Heart left ventricle (tissue), 16 donors: Measurements from ENCODE around the gene MEI1. TPM values are rescaled to one million over a fixed set of nuclear protein-coding genes. Genes with fewer than 3 reads are reported as not detected.

ENCODE experiments used
- ATAC-seq, 4 donors: fragments of 200-7000 bp; cut with Tn5 transposase; one replicate each; pipeline ENCODE4 v1.9.1; 2020 to 2022; ENCODE audit warnings: moderate library complexity in 4 of 4, mild to moderate bottlenecking in 3 of 4, moderate number of reproducible peaks in 1 of 4
- DNase-seq, 5 donors: peaks; one replicate each; pipeline ENCODE4 v3.0.0-alpha.2; 2020
- H3K27ac ChIP-seq, 12 donors: fragments of 200-600 bp; sonication (generic) in 4 of 12; one replicate each; pipeline versions ENCODE4 v1.5.0 to v1.8.0; 2016 to 2022; ENCODE audit warnings: mild to moderate bottlenecking in 2 of 12
- H3K27me3 ChIP-seq, 9 donors: fragments of 200-600 bp; sonication (generic) in 2 of 9; one replicate each; pipeline versions ENCODE4 v1.5.1 to v1.8.0; 2016 to 2022; ENCODE audit warnings: mild to moderate bottlenecking in 3 of 9
- H3K36me3 ChIP-seq, 9 donors: fragments of 200-600 bp; sonication (generic) in 2 of 9; one replicate each; pipeline versions ENCODE4 v1.5.0 to v1.8.0; 2018 to 2022; ENCODE audit warnings: mild to moderate bottlenecking in 2 of 9
- H3K4me1 ChIP-seq, 12 donors: fragments of 200-600 bp; sonication (generic) in 4 of 12; one replicate each; pipeline versions ENCODE4 v1.5.0 to v1.8.0; 2016 to 2022; ENCODE audit warnings: mild to moderate bottlenecking in 3 of 12
- H3K4me3 ChIP-seq, 12 donors: fragments of 200-600 bp; sonication (generic) in 4 of 12; one replicate each; pipeline versions ENCODE4 v1.5.0 to v1.8.0; 2017 to 2022; ENCODE audit warnings: mild to moderate bottlenecking in 9 of 12, moderate library complexity in 4 of 12
- H3K9me3 ChIP-seq, 12 donors: fragments of 200-600 bp; sonication (generic) in 4 of 12; one replicate each; pipeline versions ENCODE4 v1.5.0 to v1.8.0; 2016 to 2022; ENCODE audit warnings: mild to moderate bottlenecking in 1 of 12
- POLR2A ChIP-seq, 2 donors: fragments of 450-650 bp; IDR thresholded peaks; one replicate each; pipeline ENCODE4 v1.6.1; 2017; ENCODE audit warnings: antibody characterized with exemption in 2 of 2, mild to moderate bottlenecking in 2 of 2, moderate library complexity in 2 of 2
- WGBS, 4 donors: extraction: QIAGEN DNeasy Blood & Tissue Kit in 2 of 4; methylation state at CpG; one replicate each; pipeline versions ENCODE4 v1.1.5 to v1.1.7; 2013 to 2018; 5-methylcytosine and 5-hydroxymethylcytosine counted together
- intact Hi-C, 10 donors: fragments of 100-400 bp; cut with DNase I; formaldehyde crosslinking; loops; one replicate each; pipeline versions ENCODE4 v1.11.1 to v1.14.2; 2022
- polyA plus RNA-seq, 2 donors: library from polyadenylated mRNA; stranded (reverse); fragments of 200-250 nt; gene quantifications; one replicate each; pipeline ENCODE4 v1.2.3, GENCODE V29; 2013
- total RNA-seq, 9 donors: library from RNA; depleted of rRNA in 2 of 9; stranded (reverse); fragments of >200 nt in 2 of 9; fragmentation: NEBNext Ultra II Directional in 3 of 9; extraction: Animal tissue kit (Norgen Biotek cat#: 25700) in 3 of 9; gene quantifications; one replicate each; pipeline versions ENCODE4 v1.1.0 to v1.2.4, GENCODE V29; 2016 to 2023
- TF ChIP-seq, protein P1 (sequence below), 12 donors: fragments of 200-600 bp; sonication (generic) in 4 of 12; IDR thresholded peaks; one replicate each; pipeline versions ENCODE4 v1.5.0 to v1.8.0; 2018 to 2022; ENCODE audit warnings: antibody characterized with exemption in 12 of 12, mild to moderate bottlenecking in 5 of 12
- donor health status: ischemic (EF 13 %, LVEDD 7.1; RV severe dilation, severe dysfunction).
- donor health status: healthy with polysubstance abuse.
- donor health status: DM: no; HTN: yes; CAD: no.
- donor health status: DM: no; HTN: no; CAD: no.
- donor health status: ischemic (EF 25% LVEDD 6.9; RV normal size, moderate dysfunction).
- donor health status: ischemic (EF 25% LVEDD 5.7; RV mildly dilated, moderate dysfunction).
- donor health status: healthy.
- donor health status: DM: yes; HTN: yes; CAD: no.
- donor health status: ischemic (EF 35%, LVEDD 5.7; RV mildly dilated, moderate dysfunction).
- donor health status: nonischemic (EF 11% LVEDD 7.7; RV severe dilation, severe dysfunction).
- donor health status: DM: yes; HTN: yes; CAD: no.
- donor health status: PGD.
- donor health status: ischemic (EF 29% LVEDD 5.4; RV normal size, mild dysfunction).
- donor health status: nonischemic (EF 23%, LVEDD 6.1; RV moderate dilation, normal function).

The MEI1 gene
- total and polyA plus RNA-seq, 11 donors = 0.23 to 2.3 (median 0.54) TPM; not detected in 4

DNA sequence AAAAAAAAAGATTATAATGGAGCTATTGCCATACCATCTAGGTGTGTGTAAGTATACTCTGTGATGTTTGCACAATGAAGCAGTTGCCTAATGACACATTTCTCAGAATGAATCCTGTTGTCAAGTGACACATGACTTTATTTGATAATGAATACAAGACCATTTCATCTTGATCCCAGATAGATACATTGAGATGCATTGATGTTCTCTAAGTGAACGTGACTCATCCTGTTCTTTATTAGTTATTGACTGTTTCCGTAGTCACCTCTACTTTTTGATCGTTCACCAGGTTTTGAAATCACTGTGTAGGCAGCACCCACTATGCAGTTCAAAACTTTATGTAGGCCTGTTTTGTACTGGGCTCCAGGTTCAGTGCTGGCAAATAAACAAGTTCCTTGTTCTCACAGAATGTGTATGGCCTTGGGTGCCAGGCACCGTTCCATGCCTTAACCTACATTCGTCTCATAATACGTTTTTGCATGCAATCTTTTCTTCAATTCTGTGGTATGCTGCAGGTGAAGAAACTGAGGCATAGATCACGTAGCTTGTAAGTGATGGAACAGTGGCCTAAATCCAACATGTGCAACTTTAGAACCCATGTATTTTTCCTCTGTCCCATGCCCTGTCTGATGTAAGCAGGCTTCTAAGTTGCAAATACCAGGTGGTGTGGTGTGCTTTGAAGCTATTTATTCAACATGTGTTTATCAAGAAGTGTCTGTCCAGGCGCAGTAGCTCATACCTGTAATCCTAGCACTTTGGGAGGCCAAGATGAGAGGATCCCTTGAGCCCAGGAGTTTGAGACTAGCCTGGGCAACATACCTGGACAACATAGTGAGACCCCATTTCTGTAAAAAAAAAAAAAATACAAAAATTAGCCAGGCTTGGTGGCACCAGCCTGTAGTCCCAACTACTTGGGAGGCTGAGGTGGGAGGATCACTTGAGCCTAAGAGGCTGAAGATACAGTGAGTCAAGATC, 144.0 kb downstream of the MEI1 start:
- Histone ChIP-seq H3K4me1 (peaks cover 0 to 74% (median 42%) of the 10 kb centered on the region in 12 donors), H3K4me3 (no peak overlapping the region), H3K36me3 (peaks cover 0 to 25% (median 6%) of the 10 kb centered on the region in 9 donors), H3K27me3 (no peaks in the 10 kb centered on the region), H3K9me3 (no peaks in the 10 kb centered on the region), H3K27ac (no peak overlapping the region)
- intact Hi-C loops = no loop called here
- TF ChIP-seq, protein P1, sequence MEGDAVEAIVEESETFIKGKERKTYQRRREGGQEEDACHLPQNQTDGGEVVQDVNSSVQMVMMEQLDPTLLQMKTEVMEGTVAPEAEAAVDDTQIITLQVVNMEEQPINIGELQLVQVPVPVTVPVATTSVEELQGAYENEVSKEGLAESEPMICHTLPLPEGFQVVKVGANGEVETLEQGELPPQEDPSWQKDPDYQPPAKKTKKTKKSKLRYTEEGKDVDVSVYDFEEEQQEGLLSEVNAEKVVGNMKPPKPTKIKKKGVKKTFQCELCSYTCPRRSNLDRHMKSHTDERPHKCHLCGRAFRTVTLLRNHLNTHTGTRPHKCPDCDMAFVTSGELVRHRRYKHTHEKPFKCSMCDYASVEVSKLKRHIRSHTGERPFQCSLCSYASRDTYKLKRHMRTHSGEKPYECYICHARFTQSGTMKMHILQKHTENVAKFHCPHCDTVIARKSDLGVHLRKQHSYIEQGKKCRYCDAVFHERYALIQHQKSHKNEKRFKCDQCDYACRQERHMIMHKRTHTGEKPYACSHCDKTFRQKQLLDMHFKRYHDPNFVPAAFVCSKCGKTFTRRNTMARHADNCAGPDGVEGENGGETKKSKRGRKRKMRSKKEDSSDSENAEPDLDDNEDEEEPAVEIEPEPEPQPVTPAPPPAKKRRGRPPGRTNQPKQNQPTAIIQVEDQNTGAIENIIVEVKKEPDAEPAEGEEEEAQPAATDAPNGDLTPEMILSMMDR (IDR thresholded peaks at IDR 0.05) = no peak
- no peak for TF ChIP-seq POLR2A (IDR thresholded peaks at IDR 0.05)
- DNase-seq (no peak), ATAC-seq (no peak)
- 84 to 92% (median 90%) methylated on average over 8 of the region's 8 CpGs for WGBS, 4 donors

DNA sequence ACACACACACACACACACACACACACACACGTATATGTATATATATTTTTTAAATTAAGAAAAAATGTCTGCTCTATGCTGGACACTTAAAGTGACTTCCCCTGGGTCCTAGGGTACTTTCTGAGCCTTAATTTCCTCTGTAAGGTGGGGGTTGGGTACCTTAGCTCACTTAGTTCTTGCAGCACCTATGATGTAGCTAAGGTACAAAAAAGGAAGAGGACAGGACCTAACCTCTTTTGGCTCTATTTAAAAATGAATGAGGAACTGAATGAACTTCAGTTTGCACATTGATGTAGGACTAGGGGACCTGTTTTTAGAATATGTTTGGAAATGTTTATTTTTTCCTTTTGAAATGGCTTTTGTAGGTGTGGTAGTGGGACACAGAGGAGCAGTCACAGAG, 144.7 kb downstream of the MEI1 start:
- no peaks in the 10 kb centered on the region for H3K9me3 ChIP-seq
- H3K27me3 ChIP-seq = no peaks in the 10 kb centered on the region
- TF ChIP-seq, protein P1 (IDR thresholded peaks at IDR 0.05) = no peak
- no peak for TF ChIP-seq POLR2A (IDR thresholded peaks at IDR 0.05)
- H3K36me3 ChIP-seq = peaks cover 0 to 25% (median 6%) of the 10 kb centered on the region in 9 donors
- DNase-seq = no peak
- WGBS, 4 donors = 48 to 68% (median 63%) methylated on average over 1 of the region's 1 CpG
- no peak overlapping the region for H3K4me3 ChIP-seq
- peaks cover 0 to 69% (median 43%) of the 10 kb centered on the region in 12 donors for H3K4me1 ChIP-seq
- intact Hi-C loops = no loop called here
- no peak overlapping the region for H3K27ac ChIP-seq
- ATAC-seq = no peak

DNA sequence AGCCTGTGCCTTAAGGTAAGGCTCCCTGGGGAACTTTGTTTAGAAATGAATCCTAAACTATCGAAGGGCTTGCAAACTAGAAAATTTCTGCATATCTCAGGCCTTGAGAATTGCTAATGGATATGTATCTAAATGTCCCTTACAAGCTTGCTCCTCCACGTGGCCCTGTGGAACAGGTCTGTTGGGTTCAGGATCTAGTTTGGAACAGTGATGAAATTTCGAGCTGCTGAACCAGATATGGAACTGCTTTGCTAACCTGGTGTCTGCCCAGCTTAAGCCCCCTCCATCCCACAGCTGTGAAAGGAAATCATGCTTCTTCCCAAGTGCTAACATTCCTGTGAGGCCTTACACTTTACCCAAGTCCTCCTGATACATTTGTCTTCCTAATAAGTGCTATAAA, 145.2 kb downstream of the MEI1 start:
- TF ChIP-seq, protein P1 (IDR thresholded peaks at IDR 0.05) = no peak
- no peak for TF ChIP-seq POLR2A (IDR thresholded peaks at IDR 0.05)
- ATAC-seq (no peak), DNase-seq (no peak)
- Histone ChIP-seq H3K4me3 (no peak overlapping the region), H3K27ac (no peak overlapping the region), H3K36me3 (peaks cover 0 to 22% (median 6%) of the 10 kb centered on the region in 9 donors), H3K4me1 (peaks cover 0 to 65% (median 43%) of the 10 kb centered on the region in 12 donors), H3K27me3 (no peaks in the 10 kb centered on the region), H3K9me3 (no peaks in the 10 kb centered on the region)
- WGBS, 4 donors = 38 to 57% (median 54%) methylated on average over 3 of the region's 3 CpGs
- intact Hi-C loops = no loop called here
